ENCODE results near the gene LRRFIP1.
A peak's percentile ranks its signal among the peaks of the same experiment; 100 is the strongest.

Gene LRRFIP1

DNA sequence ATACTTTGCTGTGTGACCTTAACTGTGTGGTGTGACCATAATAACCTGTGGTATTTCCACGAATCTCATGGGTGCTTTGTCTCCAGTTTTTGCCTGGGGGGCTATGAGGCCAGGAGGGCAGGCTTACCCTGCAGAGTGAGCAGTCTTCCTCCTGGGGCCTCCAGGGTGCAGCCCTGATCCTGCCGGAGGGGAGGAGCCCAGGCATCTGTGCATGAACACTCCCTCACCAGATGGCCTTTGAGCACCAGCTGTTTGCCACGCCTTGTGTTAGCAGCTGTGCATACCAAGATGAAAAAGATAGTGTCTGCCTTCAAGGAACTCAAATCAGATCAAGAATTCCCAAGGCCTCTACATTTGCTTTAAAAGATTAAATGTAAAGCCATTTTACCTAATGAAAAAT, 96.2 kb downstream of the LRRFIP1 start:
- H3K27me3 ChIP-seq (replicated peaks; ENCODE audit: insufficient read depth, low read length): no peaks in the 10 kb centered on the region

DNA sequence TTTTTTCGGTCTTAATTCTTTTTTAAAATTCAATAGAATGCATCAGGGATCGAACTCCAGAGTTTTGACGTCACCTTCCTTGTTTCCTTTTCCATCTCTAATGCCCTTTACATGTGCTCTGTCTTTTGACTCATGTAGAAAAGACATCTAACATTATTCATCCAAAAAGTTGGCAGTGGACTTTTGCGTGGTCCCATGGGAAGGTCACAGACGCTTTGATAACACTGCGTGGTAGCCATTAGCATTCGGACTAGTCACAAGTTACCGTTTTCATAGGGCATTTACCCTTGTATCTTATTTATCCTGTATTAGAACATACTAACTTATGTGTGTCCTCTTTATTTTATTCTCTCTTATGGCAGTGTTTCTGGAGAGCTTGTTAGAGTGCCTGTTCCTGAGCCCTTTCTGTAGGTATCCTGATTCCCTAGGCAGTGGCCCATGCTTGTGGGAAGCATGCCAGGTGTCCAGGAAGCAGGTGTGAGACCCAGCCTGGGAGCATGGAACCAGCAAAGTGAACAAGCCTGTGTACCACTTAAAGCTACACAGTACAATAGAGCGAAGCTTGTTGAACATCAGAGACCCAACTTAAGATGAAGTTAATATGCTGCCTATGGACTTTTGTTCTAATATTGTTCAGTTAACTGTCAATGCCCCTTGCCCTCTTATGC, 97.6 kb downstream of the LRRFIP1 start:
- no peak overlapping the region for H3K4me2 ChIP-seq (ENCODE audit: low read depth, low read length)
- H3K36me3 ChIP-seq (replicated peaks; ENCODE audit: insufficient read depth, low read length): 0 out of 2 replicates have a peak, but pooled peaks cover 4% of the 10 kb centered on the region
- no peaks in the 10 kb centered on the region for H3F3A ChIP-seq (ENCODE audit: insufficient read depth, low read length)
- no peak overlapping the region for H3K27ac ChIP-seq (ENCODE audit: low read length)
- DNase-seq: no peak
- no peak overlapping the region for H3K4me3 ChIP-seq (ENCODE audit: low read length)
- H3K9me3 ChIP-seq (replicated peaks; ENCODE audit: insufficient read depth, low read length): no peaks in the 10 kb centered on the region
- H3K9ac ChIP-seq (ENCODE audit: low read length): no peak overlapping the region
- no peak for TF ChIP-seq EZH2phosphoT487 (IDR thresholded peaks at IDR 0.05; ENCODE audit: low read length)
- TF ChIP-seq, protein P1, sequence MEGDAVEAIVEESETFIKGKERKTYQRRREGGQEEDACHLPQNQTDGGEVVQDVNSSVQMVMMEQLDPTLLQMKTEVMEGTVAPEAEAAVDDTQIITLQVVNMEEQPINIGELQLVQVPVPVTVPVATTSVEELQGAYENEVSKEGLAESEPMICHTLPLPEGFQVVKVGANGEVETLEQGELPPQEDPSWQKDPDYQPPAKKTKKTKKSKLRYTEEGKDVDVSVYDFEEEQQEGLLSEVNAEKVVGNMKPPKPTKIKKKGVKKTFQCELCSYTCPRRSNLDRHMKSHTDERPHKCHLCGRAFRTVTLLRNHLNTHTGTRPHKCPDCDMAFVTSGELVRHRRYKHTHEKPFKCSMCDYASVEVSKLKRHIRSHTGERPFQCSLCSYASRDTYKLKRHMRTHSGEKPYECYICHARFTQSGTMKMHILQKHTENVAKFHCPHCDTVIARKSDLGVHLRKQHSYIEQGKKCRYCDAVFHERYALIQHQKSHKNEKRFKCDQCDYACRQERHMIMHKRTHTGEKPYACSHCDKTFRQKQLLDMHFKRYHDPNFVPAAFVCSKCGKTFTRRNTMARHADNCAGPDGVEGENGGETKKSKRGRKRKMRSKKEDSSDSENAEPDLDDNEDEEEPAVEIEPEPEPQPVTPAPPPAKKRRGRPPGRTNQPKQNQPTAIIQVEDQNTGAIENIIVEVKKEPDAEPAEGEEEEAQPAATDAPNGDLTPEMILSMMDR (IDR thresholded peaks at IDR 0.05; ENCODE audit: low read length): no peak
- TF ChIP-seq EZH2 (optimal IDR thresholded peaks at IDR 0.05; ENCODE audit: low read depth, low read length): no peak
- no peaks in the 10 kb centered on the region for H3K27me3 ChIP-seq (replicated peaks; ENCODE audit: insufficient read depth, low read length)
- peaks cover 3% of the 10 kb centered on the region; the same call in 1 of the 2 replicates for H4K20me1 ChIP-seq (ENCODE audit: insufficient read depth, low read length)
- H3K9me2 ChIP-seq (replicated peaks; ENCODE audit: insufficient read depth, low read length): no peaks in the 10 kb centered on the region
- H3K79me2 ChIP-seq (ENCODE audit: low read length): peaks cover 100% of the 10 kb centered on the region
- no peak overlapping the region for H2AFZ ChIP-seq (ENCODE audit: low read length)
- H3K4me1 ChIP-seq (ENCODE audit: low read length): peaks cover 3% of the 10 kb centered on the region; the same call in 1 of the 2 replicates

More for the DNA sequence above, 96.2 kb downstream of the LRRFIP1 start:
- Histone ChIP-seq H3K9me2 (replicated peaks; ENCODE audit: insufficient read depth, low read length) (no peaks in the 10 kb centered on the region), H3K9ac (ENCODE audit: low read length) (no peak overlapping the region), H4K20me1 (ENCODE audit: insufficient read depth, low read length) (peaks cover 3% of the 10 kb centered on the region; the same call in 1 of the 2 replicates), H3K79me2 (ENCODE audit: low read length) (peaks cover 99% of the 10 kb centered on the region), H3K9me3 (replicated peaks; ENCODE audit: insufficient read depth, low read length) (no peaks in the 10 kb centered on the region), H3K4me1 (ENCODE audit: low read length) (peaks cover 3% of the 10 kb centered on the region; the same call in 1 of the 2 replicates), H3K27ac (ENCODE audit: low read length) (no peak overlapping the region), H3K4me3 (ENCODE audit: low read length) (no peak overlapping the region), H3F3A (ENCODE audit: insufficient read depth, low read length) (peaks cover under 1% of the 10 kb centered on the region; the same call in 1 of the 2 replicates), H2AFZ (ENCODE audit: low read length) (no peak overlapping the region), H3K4me2 (ENCODE audit: low read depth, low read length) (no peak overlapping the region), H3K36me3 (replicated peaks; ENCODE audit: insufficient read depth, low read length) (0 out of 2 replicates have a peak, but pooled peaks cover 4% of the 10 kb centered on the region)
- peak; percentile 55 for DNase-seq
- TF ChIP-seq EZH2 (optimal IDR thresholded peaks at IDR 0.05; ENCODE audit: low read depth, low read length): no peak
- TF ChIP-seq, protein P1 (IDR thresholded peaks at IDR 0.05; ENCODE audit: low read length): no peak
- no peak for TF ChIP-seq EZH2phosphoT487 (IDR thresholded peaks at IDR 0.05; ENCODE audit: low read length)

DNA sequence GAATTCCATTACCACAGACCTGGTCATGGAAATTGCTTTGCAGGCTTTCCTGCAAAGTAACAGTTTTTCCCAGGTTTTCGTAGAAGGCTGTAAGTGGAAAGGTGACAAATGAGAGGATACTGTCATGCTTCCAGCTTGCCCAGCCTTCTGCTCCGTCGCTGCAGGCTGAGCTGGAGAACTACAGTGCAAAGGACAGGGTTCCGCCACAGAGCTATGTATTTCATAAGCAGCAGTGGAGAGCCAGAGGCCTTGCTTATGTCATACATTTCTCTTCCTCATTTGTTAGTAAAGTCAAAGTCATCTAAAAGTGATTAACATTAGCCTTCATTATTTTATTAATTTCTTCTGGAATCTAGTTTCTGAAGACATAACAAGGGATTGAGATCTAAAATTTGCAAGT, 98.3 kb downstream of the LRRFIP1 start:
- Histone ChIP-seq H3K36me3 (replicated peaks; ENCODE audit: insufficient read depth, low read length) (0 out of 2 replicates have a peak, but pooled peaks cover 4% of the 10 kb centered on the region), H4K20me1 (ENCODE audit: insufficient read depth, low read length) (peaks cover 6% of the 10 kb centered on the region; the same call in 1 of the 2 replicates), H3K9me2 (replicated peaks; ENCODE audit: insufficient read depth, low read length) (no peaks in the 10 kb centered on the region), H3K9ac (ENCODE audit: low read length) (no peak overlapping the region), H3F3A (ENCODE audit: insufficient read depth, low read length) (no peaks in the 10 kb centered on the region), H3K4me3 (ENCODE audit: low read length) (no peak overlapping the region), H3K9me3 (replicated peaks; ENCODE audit: insufficient read depth, low read length) (no peaks in the 10 kb centered on the region), H2AFZ (ENCODE audit: low read length) (no peak overlapping the region), H3K27ac (ENCODE audit: low read length) (no peak overlapping the region), H3K4me2 (ENCODE audit: low read depth, low read length) (no peak overlapping the region), H3K4me1 (ENCODE audit: low read length) (peaks cover 3% of the 10 kb centered on the region; the same call in 1 of the 2 replicates), H3K79me2 (ENCODE audit: low read length) (peaks cover 100% of the 10 kb centered on the region), H3K27me3 (replicated peaks; ENCODE audit: insufficient read depth, low read length) (no peaks in the 10 kb centered on the region)
- no peak for DNase-seq
- TF ChIP-seq, protein P1 (IDR thresholded peaks at IDR 0.05; ENCODE audit: low read length): no peak
- no peak for TF ChIP-seq EZH2phosphoT487 (IDR thresholded peaks at IDR 0.05; ENCODE audit: low read length)
- TF ChIP-seq EZH2 (optimal IDR thresholded peaks at IDR 0.05; ENCODE audit: low read depth, low read length): no peak

All from MM.1S (cell line).